Osteoblast (primary cell): Measurements from ENCODE around the gene HADHB. TPM values are rescaled to one million over a fixed set of nuclear protein-coding genes. Genes with fewer than 3 reads are reported as not detected.
"Not testable (repeated sequence)": the region's sequence is repeated elsewhere in the genome, so short reads cannot be mapped to it uniquely, and the experiment has no call there.

Experiments
- DNase-seq: peaks from one replicate; pipeline ENCODE4 v3.0.0; 2011; ENCODE audit warnings: low spot score, mixed read lengths; ENCODE audit not compliant: insufficient read length; ENCODE audit errors: missing footprints
- H2AFZ ChIP-seq: 2 replicates; pipeline ENCODE4 v1.6.0; 2011; ENCODE audit warnings: mild to moderate bottlenecking, low read length
- H3K27ac ChIP-seq: 2 replicates; pipeline ENCODE4 v1.5.1; 2011; ENCODE audit warnings: mild to moderate bottlenecking, low read depth, low read length, moderate library complexity
- H3K27me3 ChIP-seq: 2 replicates; pipeline ENCODE4 v1.6.0; 2012; ENCODE audit warnings: mild to moderate bottlenecking, control low read depth, inconsistent platforms, low read length, moderate library complexity; ENCODE audit not compliant: insufficient read depth
- H3K36me3 ChIP-seq: 2 replicates; pipeline ENCODE4 v1.5.1; 2011; ENCODE audit warnings: mild to moderate bottlenecking, low read length, control low read depth, moderate library complexity; ENCODE audit not compliant: insufficient read depth
- H3K4me1 ChIP-seq: 2 replicates; pipeline ENCODE4 v1.5.1; 2011; ENCODE audit warnings: mild to moderate bottlenecking, low read length, control low read depth, moderate library complexity; ENCODE audit not compliant: insufficient read depth
- H3K4me2 ChIP-seq: 2 replicates; pipeline ENCODE4 v1.6.0; 2011; ENCODE audit warnings: mild to moderate bottlenecking, low read length; ENCODE audit not compliant: insufficient read depth
- H3K4me3 ChIP-seq: fragments of 200-600 bp; sonication (generic); 3 replicates; pipeline ENCODE4 v1.5.1; 2012; ENCODE audit warnings: mild to moderate bottlenecking, low read length, inconsistent platforms; ENCODE audit not compliant: insufficient read depth
- H3K79me2 ChIP-seq: 2 replicates; pipeline ENCODE4 v1.6.0; 2012; ENCODE audit warnings: mild to moderate bottlenecking, low read length, control low read depth, inconsistent platforms; ENCODE audit not compliant: insufficient read depth
- H3K9me3 ChIP-seq: 2 replicates; pipeline ENCODE4 v1.5.1; 2011; ENCODE audit warnings: low read depth, low read length, control low read depth
- H4K20me1 ChIP-seq: 2 replicates; pipeline ENCODE4 v1.6.0; 2012; ENCODE audit warnings: mild to moderate bottlenecking, low read length, control low read depth; ENCODE audit not compliant: insufficient read depth
- CTCF ChIP-seq: IDR thresholded peaks from 2 replicates; pipeline ENCODE4 v1.5.1; 2011; ENCODE audit warnings: mild to moderate bottlenecking, low read depth, low read length, moderate library complexity; ENCODE audit errors: extremely low read depth
- total RNA-seq: library from RNA; depleted of rRNA; stranded (reverse); fragments of >200 nt; gene quantifications from 2 replicates; pipeline ENCODE4 v1.2.3, GENCODE V29; 2012

Gene HADHB
- total RNA-seq, 1 donor, result 119 TPM

GRCh38 chr2:26268213-26268612, 23.5 kb downstream of the HADHB start:
- Histone ChIP-seq H3K79me2 (no peaks in the 10 kb centered on the region), H4K20me1 (no peaks in the 10 kb centered on the region), H3K4me1 (peaks cover 30% of the 10 kb centered on the region), H3K27ac (peak overlapping the region; percentile 59), H3K4me2 (peak overlapping the region; percentile 20), H3K4me3 (no peak overlapping the region), H2AFZ (no peak overlapping the region), H3K27me3 (no peaks in the 10 kb centered on the region), H3K36me3 (peaks cover 6% of the 10 kb centered on the region), H3K9me3 (no peaks in the 10 kb centered on the region)
- no peak for DNase-seq
- TF ChIP-seq CTCF, result no peak

GRCh38 chr2:26268670-26269385, 24.1 kb downstream of the HADHB start:
- H3K27me3 ChIP-seq, H3K36me3 ChIP-seq, H4K20me1 ChIP-seq, H2AFZ ChIP-seq, H3K4me3 ChIP-seq, H3K79me2 ChIP-seq, DNase-seq, H3K9me3 ChIP-seq: not testable (repeated sequence)
- peak overlapping the region; percentile 59 for H3K27ac ChIP-seq
- peak overlapping the region; percentile 20 for H3K4me2 ChIP-seq
- H3K4me1 ChIP-seq, result peaks cover 36% of the 10 kb centered on the region

- H3K27ac ChIP-seq, result peak overlapping the region; percentile 3
- no peaks in the 10 kb centered on the region for H4K20me1 ChIP-seq
- no peaks in the 10 kb centered on the region for H3K9me3 ChIP-seq
- no peak for TF ChIP-seq CTCF
- H3K4me1 ChIP-seq, result peaks cover 45% of the 10 kb centered on the region
- H3K27me3 ChIP-seq, result no peaks in the 10 kb centered on the region
- peak overlapping the region; percentile 43 for H3K4me2 ChIP-seq
- DNase-seq, result no peak
- H3K4me3 ChIP-seq, result no peak overlapping the region
- no peak overlapping the region for H2AFZ ChIP-seq
- no peaks in the 10 kb centered on the region for H3K36me3 ChIP-seq
- H3K79me2 ChIP-seq, result no peaks in the 10 kb centered on the region
Measured at GRCh38 chr2:26269571-26270158, 24.9 kb downstream of the HADHB start.

GRCh38 chr2:26270373-26270772, 25.6 kb downstream of the HADHB start:
- no peak overlapping the region for H3K27ac ChIP-seq

More at GRCh38 chr2:26270373-26270772, 25.6 kb downstream of the HADHB start:
- no peak overlapping the region for H3K4me3 ChIP-seq
- no peak overlapping the region for H2AFZ ChIP-seq
- no peak for DNase-seq
- peaks cover 48% of the 10 kb centered on the region for H3K4me1 ChIP-seq
- H3K9me3 ChIP-seq, result no peaks in the 10 kb centered on the region
- no peaks in the 10 kb centered on the region for H3K27me3 ChIP-seq
- no peaks in the 10 kb centered on the region for H4K20me1 ChIP-seq
- no peaks in the 10 kb centered on the region for H3K36me3 ChIP-seq
- peak overlapping the region; percentile 15 for H3K4me2 ChIP-seq
- H3K79me2 ChIP-seq, result no peaks in the 10 kb centered on the region
- TF ChIP-seq CTCF, result no peak
